ENCODE data around the gene SUGT1.

DNA sequence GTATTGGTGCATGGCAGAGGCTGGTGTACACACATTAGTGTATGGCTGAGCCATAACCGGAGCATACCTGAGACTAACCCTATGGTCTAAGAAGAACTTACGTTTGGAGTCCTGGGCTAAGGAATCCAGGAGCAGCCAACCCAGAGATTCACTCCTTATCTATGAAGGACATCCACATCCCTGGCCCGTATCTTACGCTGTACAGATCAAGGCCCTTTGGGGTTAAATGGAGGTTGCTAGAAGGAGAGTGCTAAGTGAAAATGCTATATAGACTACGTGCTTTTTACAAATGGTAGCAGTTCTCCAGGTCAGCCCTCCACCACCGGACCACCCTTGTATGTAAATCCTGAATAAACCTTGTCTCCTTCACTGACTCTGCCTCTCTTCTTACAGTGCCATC, 1.9 kb upstream of the SUGT1 start:
- TF ChIP-seq CREB1 (IDR thresholded peaks at IDR 0.05; ENCODE audit: low read depth) (no peak), POLR2A (IDR thresholded peaks at IDR 0.05; ENCODE audit: low read depth, low read length) (no peak), NFXL1 (IDR thresholded peaks at IDR 0.05; ENCODE audit: borderline replicate concordance) (no peak), POLR2AphosphoS5 (IDR thresholded peaks at IDR 0.05; ENCODE audit: low read length) (no peak), EZH2 (IDR thresholded peaks at IDR 0.05; ENCODE audit: borderline replicate concordance, control insufficient read depth, low read depth, low read length) (no peak)
- TF ChIP-seq, protein P1, sequence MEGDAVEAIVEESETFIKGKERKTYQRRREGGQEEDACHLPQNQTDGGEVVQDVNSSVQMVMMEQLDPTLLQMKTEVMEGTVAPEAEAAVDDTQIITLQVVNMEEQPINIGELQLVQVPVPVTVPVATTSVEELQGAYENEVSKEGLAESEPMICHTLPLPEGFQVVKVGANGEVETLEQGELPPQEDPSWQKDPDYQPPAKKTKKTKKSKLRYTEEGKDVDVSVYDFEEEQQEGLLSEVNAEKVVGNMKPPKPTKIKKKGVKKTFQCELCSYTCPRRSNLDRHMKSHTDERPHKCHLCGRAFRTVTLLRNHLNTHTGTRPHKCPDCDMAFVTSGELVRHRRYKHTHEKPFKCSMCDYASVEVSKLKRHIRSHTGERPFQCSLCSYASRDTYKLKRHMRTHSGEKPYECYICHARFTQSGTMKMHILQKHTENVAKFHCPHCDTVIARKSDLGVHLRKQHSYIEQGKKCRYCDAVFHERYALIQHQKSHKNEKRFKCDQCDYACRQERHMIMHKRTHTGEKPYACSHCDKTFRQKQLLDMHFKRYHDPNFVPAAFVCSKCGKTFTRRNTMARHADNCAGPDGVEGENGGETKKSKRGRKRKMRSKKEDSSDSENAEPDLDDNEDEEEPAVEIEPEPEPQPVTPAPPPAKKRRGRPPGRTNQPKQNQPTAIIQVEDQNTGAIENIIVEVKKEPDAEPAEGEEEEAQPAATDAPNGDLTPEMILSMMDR (IDR thresholded peaks at IDR 0.05 in 2 of 3, conservative IDR thresholded peaks at IDR 0.05 in 1 of 3; ENCODE audit: control insufficient read depth in 2 of 3, extremely low read depth in 1 of 3, insufficient read depth in 1 of 3, low read depth in 3 of 3, low read length in 3 of 3): no peak
- TF ChIP-seq, protein P2, sequence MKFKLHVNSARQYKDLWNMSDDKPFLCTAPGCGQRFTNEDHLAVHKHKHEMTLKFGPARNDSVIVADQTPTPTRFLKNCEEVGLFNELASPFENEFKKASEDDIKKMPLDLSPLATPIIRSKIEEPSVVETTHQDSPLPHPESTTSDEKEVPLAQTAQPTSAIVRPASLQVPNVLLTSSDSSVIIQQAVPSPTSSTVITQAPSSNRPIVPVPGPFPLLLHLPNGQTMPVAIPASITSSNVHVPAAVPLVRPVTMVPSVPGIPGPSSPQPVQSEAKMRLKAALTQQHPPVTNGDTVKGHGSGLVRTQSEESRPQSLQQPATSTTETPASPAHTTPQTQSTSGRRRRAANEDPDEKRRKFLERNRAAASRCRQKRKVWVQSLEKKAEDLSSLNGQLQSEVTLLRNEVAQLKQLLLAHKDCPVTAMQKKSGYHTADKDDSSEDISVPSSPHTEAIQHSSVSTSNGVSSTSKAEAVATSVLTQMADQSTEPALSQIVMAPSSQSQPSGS (IDR thresholded peaks at IDR 0.05; ENCODE audit: low read length): no peak

Data from GM12878 (cell line).